ENCODE results near the gene ITPR2.
"Not testable (repeated sequence)": the region's sequence is repeated elsewhere in the genome, so short reads cannot be mapped to it uniquely, and the experiment has no call there.

ITPR2 gene

GRCh38 chr12:26441434-26441833, 391.6 kb downstream of the ITPR2 start:
- no peak overlapping the region for H3K27ac ChIP-seq
- no peak for TF ChIP-seq CTCF (conservative IDR thresholded peaks at IDR 0.05; ENCODE audit: low read depth)
- ChIA-PET POLR2A (ENCODE audit: low non-redundant PET) (no interaction called here), CTCF (no interaction called here)
- DNase-seq (ENCODE audit: low spot score), result no peak

GRCh38 chr12:26435069-26435404, 398.0 kb downstream of the ITPR2 start:
- no peak overlapping the region for H3K27ac ChIP-seq
- DNase-seq (ENCODE audit: low spot score), result no peak
- no peak for TF ChIP-seq CTCF (conservative IDR thresholded peaks at IDR 0.05; ENCODE audit: low read depth)
- CTCF ChIA-PET, result interaction anchor here (0.7 to 1.0 kb wide), 2 partner anchors 11 to 117 kb away, joined by 3 to 4 read pairs; no protein-coding TSS in a partner anchor
- POLR2A ChIA-PET (ENCODE audit: low non-redundant PET), result no interaction called here

- no peak overlapping the region for H3K27ac ChIP-seq
- ChIA-PET POLR2A (ENCODE audit: low non-redundant PET) (no interaction called here), CTCF (no interaction called here)
- peak; percentile 67 for DNase-seq (ENCODE audit: low spot score)
- TF ChIP-seq CTCF (conservative IDR thresholded peaks at IDR 0.05; ENCODE audit: low read depth), result peak; percentile 60
These were observed 398.5 kb downstream of the ITPR2 start for GRCh38 chr12:26434299-26435068.

GRCh38 chr12:26433701-26434100, 399.3 kb downstream of the ITPR2 start:
- POLR2A ChIA-PET (ENCODE audit: low non-redundant PET); DNase-seq (ENCODE audit: low spot score); H3K27ac ChIP-seq: not testable (repeated sequence)
- CTCF ChIA-PET, result interaction anchor here (0.9 to 1.6 kb wide), 2 partner anchors 181 to 306 kb away, joined by 3 read pairs; no protein-coding TSS in a partner anchor

GRCh38 chr12:26431211-26431610, 401.8 kb downstream of the ITPR2 start:
- H3K27ac ChIP-seq, result no peak overlapping the region
- ChIA-PET CTCF (interaction anchor here (0.5 to 0.6 kb wide), 3 partner anchors 11 to 63 kb away, joined by 3 to 5 read pairs (median 3); no protein-coding TSS in a partner anchor), POLR2A (ENCODE audit: low non-redundant PET) (no interaction called here)
- DNase-seq (ENCODE audit: low spot score), result no peak
- no peak for TF ChIP-seq CTCF (conservative IDR thresholded peaks at IDR 0.05; ENCODE audit: low read depth)

GRCh38 chr12:26430596-26430995, 402.4 kb downstream of the ITPR2 start:
- DNase-seq (ENCODE audit: low spot score); POLR2A ChIA-PET (ENCODE audit: low non-redundant PET); H3K27ac ChIP-seq: not testable (repeated sequence)
- CTCF ChIA-PET, result interaction anchor here (0.5 kb wide), 1 partner anchor 64 kb away, joined by 3 read pairs; no protein-coding TSS in a partner anchor

GRCh38 chr12:26429070-26429691, 403.8 kb downstream of the ITPR2 start:
- no peak overlapping the region for H3K27ac ChIP-seq
- ChIA-PET POLR2A (ENCODE audit: low non-redundant PET) (no interaction called here), CTCF (interaction anchor here (0.7 to 0.8 kb wide), 2 partner anchors 256 to 450 kb away, joined by 3 to 7 read pairs; no protein-coding TSS in a partner anchor)
- DNase-seq (ENCODE audit: low spot score), result no peak
- TF ChIP-seq CTCF (conservative IDR thresholded peaks at IDR 0.05; ENCODE audit: low read depth), result no peak

Measured in RWPE1 (cell line).